Loucy (cell line): Measurements from ENCODE around the gene NTN4.

Experiments used
- H2AFZ ChIP-seq: fragments of 200-600 bp; sonication (generic); 2 replicates; pipeline ENCODE4 v1.6.0; 2016; ENCODE audit warnings: antibody characterized with exemption, mild to moderate bottlenecking, low read length, moderate library complexity
- H3F3A ChIP-seq: fragments of 200-600 bp; 2 replicates; pipeline ENCODE4 v1.6.0; 2016; ENCODE audit warnings: antibody characterized with exemption, low read depth, mild to moderate bottlenecking
- H3K27me3 ChIP-seq: fragments of 200-600 bp; sonication (generic); 2 replicates; pipeline ENCODE4 v1.6.1; 2014; ENCODE audit warnings: low read length, mild to moderate bottlenecking; ENCODE audit not compliant: insufficient read depth, poor library complexity, severe bottlenecking
- H3K36me3 ChIP-seq: fragments of 200-600 bp; sonication (generic); 2 replicates; pipeline ENCODE4 v1.6.1; 2016; ENCODE audit warnings: low read length; ENCODE audit not compliant: insufficient read depth
- H3K4me1 ChIP-seq: fragments of 200-600 bp; sonication (generic); 2 replicates; pipeline ENCODE4 v1.5.1; 2014; ENCODE audit warnings: low read length, mild to moderate bottlenecking; ENCODE audit not compliant: insufficient read depth, poor library complexity, severe bottlenecking
- H3K4me2 ChIP-seq: fragments of 200-600 bp; sonication (generic); 2 replicates; pipeline ENCODE4 v1.6.0; 2014; ENCODE audit warnings: antibody characterized with exemption, low read length, low read depth, mild to moderate bottlenecking; ENCODE audit not compliant: poor library complexity, severe bottlenecking
- H3K4me3 ChIP-seq: fragments of 200-600 bp; sonication (generic); 2 replicates; pipeline ENCODE4 v1.5.1; 2014; ENCODE audit warnings: low read length, mild to moderate bottlenecking, mixed read lengths; ENCODE audit not compliant: poor library complexity, severe bottlenecking
- H3K79me2 ChIP-seq: fragments of 200-600 bp; sonication (generic); 2 replicates; pipeline ENCODE4 v1.6.1; 2014; ENCODE audit warnings: low read length; ENCODE audit not compliant: insufficient read depth
- H3K9ac ChIP-seq: fragments of 200-600 bp; sonication (generic); 2 replicates; pipeline ENCODE4 v1.6.0; 2014; ENCODE audit warnings: mild to moderate bottlenecking, low read depth, low read length, moderate library complexity; ENCODE audit not compliant: poor library complexity, severe bottlenecking
- H3K9me2 ChIP-seq: fragments of 200-600 bp; sonication (generic); replicated peaks from 2 replicates; pipeline ENCODE4 v1.6.1; 2016; ENCODE audit warnings: low read depth, low read length, mixed read lengths
- H3K9me3 ChIP-seq: fragments of 200-600 bp; sonication (generic); 2 replicates; pipeline ENCODE4 v1.6.1; 2014; ENCODE audit warnings: mild to moderate bottlenecking, antibody characterized with exemption, low read length, low read depth; ENCODE audit not compliant: insufficient read depth
- H4K20me1 ChIP-seq: fragments of 200-600 bp; sonication (generic); 2 replicates; pipeline ENCODE4 v1.6.0; 2014; ENCODE audit warnings: antibody characterized with exemption, low read length, mild to moderate bottlenecking; ENCODE audit not compliant: insufficient read depth, poor library complexity, severe bottlenecking
- EZH2phosphoT487 ChIP-seq: fragments of 200-600 bp; IDR thresholded peaks from 2 replicates; pipeline ENCODE4 v1.6.1; 2018; ENCODE audit warnings: antibody characterized with exemption, mild to moderate bottlenecking, moderate library complexity, borderline replicate concordance
- TF ChIP-seq, protein P1 (sequence below): fragments of 200-600 bp; sonication (generic); conservative IDR thresholded peaks from 2 replicates; pipeline ENCODE4 v1.5.1; 2014; ENCODE audit warnings: mild to moderate bottlenecking, antibody characterized with exemption, low read length

Gene NTN4

GRCh38 chr12:95726903-95727302, 63.7 kb downstream of the NTN4 start:
- Histone ChIP-seq H3K9me3 (no peaks in the 10 kb centered on the region), H3K9me2 (no peaks in the 10 kb centered on the region), H3K36me3 (no peaks in the 10 kb centered on the region), H3K9ac (no peak overlapping the region), H3K4me2 (no peak overlapping the region), H4K20me1 (no peaks in the 10 kb centered on the region), H3K79me2 (no peaks in the 10 kb centered on the region), H3K27me3 (no peaks in the 10 kb centered on the region), H3K4me1 (no peaks in the 10 kb centered on the region), H2AFZ (no peak overlapping the region), H3K4me3 (no peak overlapping the region), H3F3A (no peaks in the 10 kb centered on the region)
- TF ChIP-seq, protein P1, sequence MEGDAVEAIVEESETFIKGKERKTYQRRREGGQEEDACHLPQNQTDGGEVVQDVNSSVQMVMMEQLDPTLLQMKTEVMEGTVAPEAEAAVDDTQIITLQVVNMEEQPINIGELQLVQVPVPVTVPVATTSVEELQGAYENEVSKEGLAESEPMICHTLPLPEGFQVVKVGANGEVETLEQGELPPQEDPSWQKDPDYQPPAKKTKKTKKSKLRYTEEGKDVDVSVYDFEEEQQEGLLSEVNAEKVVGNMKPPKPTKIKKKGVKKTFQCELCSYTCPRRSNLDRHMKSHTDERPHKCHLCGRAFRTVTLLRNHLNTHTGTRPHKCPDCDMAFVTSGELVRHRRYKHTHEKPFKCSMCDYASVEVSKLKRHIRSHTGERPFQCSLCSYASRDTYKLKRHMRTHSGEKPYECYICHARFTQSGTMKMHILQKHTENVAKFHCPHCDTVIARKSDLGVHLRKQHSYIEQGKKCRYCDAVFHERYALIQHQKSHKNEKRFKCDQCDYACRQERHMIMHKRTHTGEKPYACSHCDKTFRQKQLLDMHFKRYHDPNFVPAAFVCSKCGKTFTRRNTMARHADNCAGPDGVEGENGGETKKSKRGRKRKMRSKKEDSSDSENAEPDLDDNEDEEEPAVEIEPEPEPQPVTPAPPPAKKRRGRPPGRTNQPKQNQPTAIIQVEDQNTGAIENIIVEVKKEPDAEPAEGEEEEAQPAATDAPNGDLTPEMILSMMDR: no peak
- TF ChIP-seq EZH2phosphoT487: no peak

DNA sequence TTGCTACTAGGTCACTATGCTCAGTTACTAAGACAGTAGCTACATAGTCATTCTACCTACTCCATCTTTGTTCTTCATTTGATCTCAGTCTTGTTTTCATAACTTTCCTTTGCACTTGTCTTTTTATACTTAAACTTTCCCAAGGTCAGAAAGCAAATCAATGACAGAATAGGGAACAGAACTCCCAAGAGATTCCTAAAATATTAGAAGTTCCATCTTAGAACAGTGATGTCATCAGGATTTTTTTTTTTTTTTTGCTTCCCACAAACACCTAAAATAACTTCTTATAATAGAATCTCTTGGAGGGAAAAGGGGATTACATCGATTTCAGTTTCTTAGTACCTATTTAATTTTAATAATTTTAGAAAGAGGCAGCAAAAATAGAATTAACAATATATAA, 65.8 kb downstream of the NTN4 start:
- Histone ChIP-seq H3K4me3 (no peak overlapping the region), H2AFZ (no peak overlapping the region), H3K27me3 (no peaks in the 10 kb centered on the region), H3K36me3 (no peaks in the 10 kb centered on the region), H3K9me3 (no peaks in the 10 kb centered on the region), H3F3A (no peaks in the 10 kb centered on the region), H3K9me2 (no peaks in the 10 kb centered on the region), H3K9ac (no peak overlapping the region), H4K20me1 (no peaks in the 10 kb centered on the region), H3K4me1 (no peaks in the 10 kb centered on the region), H3K79me2 (no peaks in the 10 kb centered on the region), H3K4me2 (no peak overlapping the region)
- no peak for TF ChIP-seq EZH2phosphoT487
- TF ChIP-seq, protein P1: no peak

GRCh38 chr12:95723693-95724384, 66.7 kb downstream of the NTN4 start:
- Histone ChIP-seq H3K4me3 (no peak overlapping the region), H3K36me3 (no peaks in the 10 kb centered on the region), H3K9me3 (no peaks in the 10 kb centered on the region), H3K27me3 (no peaks in the 10 kb centered on the region), H4K20me1 (no peaks in the 10 kb centered on the region), H3K9me2 (no peaks in the 10 kb centered on the region), H3K79me2 (no peaks in the 10 kb centered on the region), H3F3A (no peaks in the 10 kb centered on the region), H2AFZ (no peak overlapping the region), H3K9ac (no peak overlapping the region), H3K4me2 (no peak overlapping the region), H3K4me1 (no peaks in the 10 kb centered on the region)
- TF ChIP-seq, protein P1: no peak
- no peak for TF ChIP-seq EZH2phosphoT487
